Smooth muscle cell (in vitro differentiated cells): ENCODE results near the gene TOR1AIP2. TPM values are rescaled to one million over a fixed set of nuclear protein-coding genes. Genes with fewer than 3 reads are reported as not detected.

Source experiments
- DNase-seq: peaks from one replicate; lab custom pipeline; 2025; ENCODE audit not compliant: unreplicated experiment; lab: John Stamatoyannopoulos, UW
- H2AFZ ChIP-seq: fragments of 200-600 bp; sonication (generic); 2 replicates; pipeline ENCODE4 v1.6.0; 2016; ENCODE audit warnings: antibody characterized with exemption, low read depth, mild to moderate bottlenecking
- H3F3A ChIP-seq: fragments of 200-600 bp; sonication (generic); 2 replicates; pipeline ENCODE4 v1.6.0; 2017; ENCODE audit warnings: antibody characterized with exemption, low read depth
- H3K27ac ChIP-seq: fragments of 200-600 bp; sonication (generic); 2 replicates; pipeline ENCODE4 v1.5.1; 2016; ENCODE audit warnings: low read depth, mild to moderate bottlenecking
- H3K27me3 ChIP-seq: fragments of 200-600 bp; sonication (generic); 2 replicates; pipeline ENCODE4 v1.6.1; 2016; ENCODE audit warnings: low read depth, mild to moderate bottlenecking
- H3K36me3 ChIP-seq: fragments of 200-600 bp; sonication (generic); 2 replicates; pipeline ENCODE4 v1.5.1; 2016; ENCODE audit warnings: low read depth
- H3K4me1 ChIP-seq: fragments of 200-600 bp; sonication (generic); 2 replicates; pipeline ENCODE4 v1.5.1; 2016; ENCODE audit warnings: low read depth
- H3K4me2 ChIP-seq: fragments of 200-600 bp; sonication (generic); 2 replicates; pipeline ENCODE4 v1.6.0; 2016; ENCODE audit warnings: mild to moderate bottlenecking
- H3K4me3 ChIP-seq: fragments of 200-600 bp; sonication (generic); 2 replicates; pipeline ENCODE4 v1.5.1; 2016; ENCODE audit warnings: mild to moderate bottlenecking
- H3K79me2 ChIP-seq: fragments of 200-600 bp; sonication (generic); 2 replicates; pipeline ENCODE4 v1.6.0; 2016; ENCODE audit warnings: low read depth, mild to moderate bottlenecking
- H3K9ac ChIP-seq: fragments of 200-600 bp; sonication (generic); 2 replicates; pipeline ENCODE4 v1.6.0; 2016; ENCODE audit warnings: low read depth
- H3K9me3 ChIP-seq: fragments of 200-600 bp; sonication (generic); replicated peaks from 2 replicates; pipeline ENCODE4 v1.5.1; 2016; ENCODE audit warnings: low read depth
- H4K20me1 ChIP-seq: fragments of 200-600 bp; sonication (generic); 2 replicates; pipeline ENCODE4 v1.6.0; 2016; ENCODE audit warnings: low read depth
- CTCF ChIP-seq: fragments of 200-600 bp; sonication (generic); IDR thresholded peaks from 2 replicates; pipeline ENCODE4 v1.5.1; 2017; ENCODE audit warnings: borderline replicate concordance, mild to moderate bottlenecking, antibody characterized with exemption; ENCODE audit not compliant: insufficient read depth, poor library complexity, severe bottlenecking
- WGBS: methylation state at CpG from one replicate; pipeline ENCODE4 v1.1.7; 2016; ENCODE audit warnings: low lambda C conversion rate; 5-methylcytosine and 5-hydroxymethylcytosine counted together
- polyA plus RNA-seq: library from polyadenylated mRNA; unstranded; fragments of >200 nt; fragmentation: Nextera tagmentation; extraction: Ambion mirVana; gene quantifications from 2 replicates; pipeline ENCODE4 v1.2.1, GENCODE V29; 2016
- total RNA-seq: library from RNA; depleted of rRNA; stranded (reverse); fragments of >200 nt; gene quantifications from 2 replicates; pipeline ENCODE4 v1.2.3, GENCODE V29; 2014

The TOR1AIP2 gene
- total and polyA plus RNA-seq, 2 experiments from 2014 or later: 14.2 to 105 TPM

- Histone ChIP-seq H3K9ac (no peak overlapping the region), H3K27me3 (no peaks in the 10 kb centered on the region), H3K27ac (no peak overlapping the region), H3F3A (no peaks in the 10 kb centered on the region), H3K79me2 (no peaks in the 10 kb centered on the region), H2AFZ (no peak overlapping the region), H3K36me3 (peaks cover 19% of the 10 kb centered on the region), H3K4me2 (no peak overlapping the region), H3K4me3 (no peak overlapping the region), H3K4me1 (peaks cover 13% of the 10 kb centered on the region), H4K20me1 (no peaks in the 10 kb centered on the region), H3K9me3 (no peaks in the 10 kb centered on the region)
- WGBS: 87% methylated on average over 1 of the region's 1 CpG
- no peak for DNase-seq
- no peak for TF ChIP-seq CTCF
Measured at GRCh38 chr1:179921472-179921871, 43.9 kb upstream of the TOR1AIP2 start.

GRCh38 chr1:179917601-179918429 lies 40.2 kb upstream of the TOR1AIP2 start:
- Histone ChIP-seq H3K4me1 (peaks cover 13% of the 10 kb centered on the region), H3K27ac (no peak overlapping the region), H3K36me3 (peaks cover 25% of the 10 kb centered on the region), H3K4me2 (no peak overlapping the region), H3K79me2 (no peaks in the 10 kb centered on the region), H3F3A (no peaks in the 10 kb centered on the region), H2AFZ (no peak overlapping the region), H4K20me1 (no peaks in the 10 kb centered on the region), H3K4me3 (no peak overlapping the region), H3K27me3 (no peaks in the 10 kb centered on the region), H3K9ac (no peak overlapping the region), H3K9me3 (no peaks in the 10 kb centered on the region)
- TF ChIP-seq CTCF: no peak
- no peak for DNase-seq
- WGBS: 77% methylated on average over 10 of the region's 10 CpGs

GRCh38 chr1:179911812-179912211 lies 34.2 kb upstream of the TOR1AIP2 start:
- H3K4me3 ChIP-seq: no peak overlapping the region
- WGBS: 100% methylated on average over 3 of the region's 3 CpGs
- no peaks in the 10 kb centered on the region for H3K79me2 ChIP-seq
- no peaks in the 10 kb centered on the region for H3K27me3 ChIP-seq
- TF ChIP-seq CTCF: no peak
- peaks cover 13% of the 10 kb centered on the region for H3K36me3 ChIP-seq
- no peak overlapping the region for H3K9ac ChIP-seq
- H3K4me1 ChIP-seq: no peaks in the 10 kb centered on the region
- no peak overlapping the region for H2AFZ ChIP-seq
- H3K4me2 ChIP-seq: no peak overlapping the region
- no peaks in the 10 kb centered on the region for H3K9me3 ChIP-seq
- no peaks in the 10 kb centered on the region for H4K20me1 ChIP-seq
- no peaks in the 10 kb centered on the region for H3F3A ChIP-seq
- no peak for DNase-seq
- no peak overlapping the region for H3K27ac ChIP-seq

- Histone ChIP-seq H3K4me2 (no peak overlapping the region), H3K4me3 (no peak overlapping the region), H3F3A (no peaks in the 10 kb centered on the region), H3K9ac (no peak overlapping the region), H3K27ac (no peak overlapping the region), H3K36me3 (peaks cover 13% of the 10 kb centered on the region), H3K9me3 (no peaks in the 10 kb centered on the region), H3K4me1 (no peaks in the 10 kb centered on the region), H2AFZ (no peak overlapping the region), H3K79me2 (no peaks in the 10 kb centered on the region), H3K27me3 (no peaks in the 10 kb centered on the region), H4K20me1 (no peaks in the 10 kb centered on the region)
- no peak for TF ChIP-seq CTCF
- DNase-seq: no peak
- 83% methylated on average over 1 of the region's 1 CpG for WGBS
Measured at GRCh38 chr1:179910934-179911333, 33.3 kb upstream of the TOR1AIP2 start.
